Stimulated activated CD4-positive, alpha-beta T cell treated with anti-CD3 and anti-CD28 coated beads, Interleukin-4, amount 100 ng/mL, for 1 hour (primary cell): ENCODE results near the gene RILP.
A peak's percentile ranks its signal among the peaks of the same experiment; 100 is the strongest.

Experiments used
- DNase-seq: peaks from one replicate; pipeline ENCODE4 v3.0.0-alpha.2; 2020

RILP gene

DNA sequence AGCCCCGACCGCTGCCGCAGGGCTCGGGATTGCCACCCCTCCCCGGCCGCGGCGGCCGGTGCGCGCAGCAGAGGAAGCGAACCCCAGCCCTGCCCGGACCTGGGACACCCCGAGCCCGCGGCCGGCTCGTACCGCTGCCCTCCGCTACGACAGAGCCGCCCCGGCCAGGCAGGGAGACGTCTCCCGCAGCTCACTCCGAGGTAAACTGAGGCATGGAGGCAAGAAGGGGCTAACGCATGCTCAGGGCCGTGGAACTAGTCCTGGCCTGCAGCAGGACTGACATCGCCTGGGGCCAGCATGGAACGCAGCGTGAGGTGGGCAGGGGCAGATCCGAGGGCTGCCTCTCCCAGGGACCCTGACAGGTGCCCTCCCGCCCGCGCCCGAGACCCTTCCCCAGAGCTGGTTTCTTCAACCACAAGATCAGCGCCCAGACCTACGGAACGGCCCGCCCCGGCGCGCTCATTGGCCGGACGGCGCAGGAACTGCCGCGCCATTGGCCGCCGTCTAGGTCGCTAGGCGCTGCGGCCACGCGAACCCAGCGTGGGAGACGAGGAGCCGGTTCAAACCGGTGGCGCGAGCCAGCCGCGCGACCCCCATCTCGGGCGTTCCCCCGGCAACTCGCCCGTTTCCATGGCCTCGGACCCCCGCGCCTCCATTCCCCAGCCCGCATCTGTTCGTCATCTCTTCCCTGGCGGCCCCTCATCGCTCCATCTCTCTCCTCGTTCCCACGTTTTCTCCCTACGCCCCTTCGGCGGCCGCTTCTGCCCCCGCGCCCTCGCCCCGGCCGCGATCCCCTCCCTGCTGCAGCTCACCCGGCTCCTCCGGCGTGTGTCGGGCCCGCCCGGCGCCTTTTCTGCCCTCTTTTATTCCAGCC, 21.4 kb downstream of the RILP start, which contains the start of gene SLC43A2:
Gene SLC43A2 (minus strand): TSS at position 853 of the 874 bp plus-strand sequence. CDS start 960 bp downstream, outside the sequence.
- peak; percentile 79 for DNase-seq

DNA sequence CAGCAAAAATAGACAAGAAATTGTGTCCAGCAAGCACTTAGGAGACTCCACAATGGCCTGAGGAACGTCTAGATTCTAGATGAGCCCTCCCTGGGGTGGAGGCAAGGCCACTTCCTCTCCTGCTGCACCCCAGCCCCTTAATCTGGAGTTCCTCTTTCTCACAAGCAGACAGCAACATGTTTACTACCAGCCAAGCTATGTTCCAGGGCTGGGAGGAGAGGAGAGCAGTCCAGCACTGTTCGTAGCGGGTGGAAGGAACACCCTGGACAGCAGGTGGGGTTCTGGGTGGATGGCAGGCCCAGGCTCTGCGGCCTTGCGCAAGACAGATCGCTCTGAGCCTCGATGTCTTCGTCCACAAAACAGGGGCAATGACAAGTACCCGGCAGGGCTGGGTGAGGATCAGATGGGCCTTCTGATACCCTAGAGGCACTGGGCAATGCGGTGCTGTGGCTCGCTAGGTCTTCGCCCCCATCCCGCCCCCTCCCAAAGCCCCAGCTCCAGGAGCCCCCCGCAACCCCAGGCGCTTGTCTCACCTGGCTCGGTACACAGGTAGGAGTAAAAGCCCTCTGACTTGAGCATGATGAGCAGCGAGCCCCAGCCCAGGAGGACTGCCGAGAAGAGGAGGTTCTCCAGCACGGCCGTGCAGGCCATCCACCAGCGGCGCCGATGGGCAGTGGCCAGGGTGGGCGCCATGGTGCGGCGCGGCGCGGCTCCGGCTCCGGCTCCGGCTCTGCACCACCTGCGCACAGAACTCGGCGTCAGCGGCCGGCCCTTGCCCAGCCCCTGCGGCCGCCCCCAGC, 22.3 kb downstream of the RILP start:
- no peak for DNase-seq

DNA sequence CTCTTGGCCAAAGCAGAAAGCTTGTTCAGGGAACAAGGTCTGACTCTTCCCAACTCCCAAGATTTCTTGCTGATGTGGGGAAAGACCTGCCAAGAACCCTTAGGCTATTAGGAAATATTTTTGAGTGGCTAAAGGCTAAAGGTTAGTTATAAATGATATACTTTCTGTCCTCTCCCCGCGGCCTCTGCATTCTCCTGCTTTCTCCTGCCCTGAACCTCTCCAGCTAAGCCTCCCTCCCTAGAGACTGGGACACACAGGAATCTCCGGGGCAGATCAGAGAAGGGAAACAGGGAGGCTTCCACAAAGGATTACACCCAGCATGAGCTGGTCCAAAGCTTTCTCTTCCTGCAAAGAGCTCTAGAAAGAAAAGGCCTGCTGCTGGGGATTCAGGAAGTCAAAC, 23.3 kb downstream of the RILP start:
- no peak for DNase-seq

DNA sequence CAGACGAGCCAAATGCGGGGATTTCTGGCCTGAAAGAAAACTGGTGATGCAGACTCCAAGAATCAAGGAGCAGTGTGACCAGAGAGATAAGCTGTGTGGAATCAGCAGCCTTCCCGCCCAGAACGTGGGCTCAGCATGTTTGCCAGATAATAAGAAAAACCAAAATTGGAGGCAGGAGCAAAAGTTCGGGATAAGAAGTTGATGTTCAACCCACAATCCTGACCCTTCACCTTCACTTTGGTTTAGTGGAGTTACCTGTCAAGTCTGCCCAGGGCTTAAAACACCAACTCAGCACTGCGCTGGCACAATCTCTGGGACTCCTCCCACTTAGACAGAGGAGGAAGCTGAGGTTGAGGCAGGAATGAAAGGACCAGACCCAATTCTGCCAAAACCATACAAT, 24.1 kb downstream of the RILP start:
- DNase-seq: no peak

DNA sequence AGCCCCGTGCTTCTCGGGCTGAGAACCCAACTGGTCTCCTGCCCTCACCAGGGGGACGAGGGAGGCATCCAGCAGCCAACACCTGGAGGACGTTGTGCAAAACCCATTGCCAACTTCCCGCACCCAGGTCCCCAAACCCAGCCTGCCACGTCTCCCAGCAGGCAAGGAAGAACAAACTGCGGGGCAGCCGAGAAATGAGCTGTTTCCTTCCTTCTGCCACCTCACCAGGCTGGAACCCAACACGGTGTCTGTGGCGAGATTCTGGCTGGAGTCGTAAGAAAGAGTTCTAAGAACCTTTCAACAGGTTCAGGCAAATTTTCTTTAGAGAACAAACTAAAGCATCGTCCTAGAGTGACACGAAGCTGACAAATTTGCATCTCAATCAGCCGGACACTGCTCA, 24.6 kb downstream of the RILP start:
- no peak for DNase-seq

DNA sequence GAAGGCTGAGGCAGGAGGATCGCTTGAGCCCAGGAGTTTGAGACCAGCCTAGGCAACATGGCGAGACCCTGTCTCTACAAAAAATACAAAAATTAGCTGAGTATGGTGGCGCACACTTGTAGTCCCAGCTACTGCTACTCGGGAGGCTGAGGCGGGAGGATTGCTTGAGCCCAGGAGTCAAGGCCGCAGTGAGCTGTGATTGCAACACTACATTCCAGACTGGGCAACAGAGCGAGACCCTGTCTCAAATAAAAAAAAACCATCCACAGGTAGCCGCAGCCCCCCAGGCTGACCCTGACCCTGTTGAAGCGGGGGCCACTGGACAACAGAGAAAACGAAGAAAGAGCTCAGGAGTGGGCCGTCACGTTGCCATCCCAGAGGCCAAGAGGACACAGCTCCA, 25.0 kb downstream of the RILP start:
- DNase-seq: no peak

DNA sequence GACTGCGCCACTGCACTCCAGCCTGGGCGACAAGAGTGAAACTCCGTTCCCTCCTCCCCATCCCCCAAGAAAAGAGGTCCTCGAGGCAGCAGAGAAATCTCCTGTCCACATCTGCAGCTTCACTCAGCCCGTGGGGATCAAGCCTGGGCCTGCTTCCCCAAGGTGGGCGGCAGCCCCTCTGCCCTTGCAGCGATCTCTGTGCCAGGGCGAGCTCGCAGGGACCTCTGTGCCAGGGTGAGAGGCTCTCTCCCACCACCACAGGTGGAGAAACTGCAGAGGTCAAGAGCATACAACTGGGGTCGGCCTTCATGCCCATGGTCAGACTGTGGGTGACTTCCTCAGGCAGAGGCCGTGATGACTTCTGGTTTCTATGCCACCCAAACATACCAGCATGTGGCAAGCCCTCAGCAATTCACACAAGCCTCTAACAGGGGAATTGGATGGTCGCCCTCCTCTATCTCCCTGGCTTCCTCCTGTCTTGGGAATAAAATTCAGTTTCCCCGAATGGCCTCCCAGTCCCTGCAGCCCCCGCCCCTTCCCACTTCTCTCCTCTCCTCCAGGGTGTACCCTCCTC, 26.5 kb downstream of the RILP start:
- no peak for DNase-seq

DNA sequence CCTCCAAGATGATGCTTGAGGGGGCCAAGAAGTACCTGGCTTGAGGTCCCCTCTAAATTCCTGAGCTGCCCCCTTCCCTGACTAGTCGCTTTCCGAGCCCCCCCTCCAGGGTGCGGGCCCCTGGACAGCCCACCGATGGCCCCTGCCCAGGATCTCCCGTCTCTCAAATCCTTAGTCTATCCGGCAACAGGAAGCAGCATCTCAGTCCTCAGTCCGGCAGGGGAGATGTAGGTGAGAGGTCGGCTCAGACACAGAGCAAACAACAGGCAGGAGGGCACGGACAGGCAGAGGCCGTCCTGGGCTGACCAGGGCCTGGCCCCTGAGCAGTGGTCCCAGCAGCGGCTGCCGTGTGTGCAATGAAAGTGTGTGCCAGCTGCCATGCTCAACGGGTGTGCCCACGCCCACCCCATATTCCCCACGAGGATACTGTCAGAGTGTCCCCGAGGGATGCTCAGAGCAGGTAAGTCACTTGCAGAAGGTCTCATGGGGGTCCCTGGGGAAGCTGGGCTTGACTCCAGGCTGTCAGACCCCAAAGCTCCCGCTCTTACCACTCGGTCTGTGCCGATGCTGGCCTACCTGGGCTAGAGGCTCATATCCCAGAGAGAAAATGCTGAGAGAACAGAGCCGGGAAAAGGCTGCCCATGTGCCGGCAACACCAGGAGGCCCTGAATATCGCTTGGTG, 28.3 kb downstream of the RILP start:
- no peak for DNase-seq

DNA sequence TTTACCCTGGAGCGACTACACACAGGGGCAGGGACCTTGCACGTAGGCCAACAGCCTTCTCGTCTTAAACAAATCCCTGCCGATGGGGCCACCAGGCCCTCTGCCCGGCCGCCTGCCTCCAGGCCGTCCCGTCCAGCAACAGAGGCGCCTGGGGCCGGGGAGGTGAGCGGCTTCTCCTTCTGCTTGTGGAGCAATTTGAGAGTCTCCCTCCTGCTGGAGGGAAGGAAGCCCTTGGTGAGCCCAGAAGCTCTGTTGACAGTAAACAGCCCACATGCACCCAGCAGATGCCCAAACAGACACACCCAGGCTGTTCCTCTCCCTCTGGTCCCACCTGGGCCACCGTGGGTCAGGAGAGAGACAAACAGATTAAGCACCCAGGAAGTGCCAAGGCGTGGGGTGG, 29.2 kb downstream of the RILP start:
- DNase-seq: no peak

DNA sequence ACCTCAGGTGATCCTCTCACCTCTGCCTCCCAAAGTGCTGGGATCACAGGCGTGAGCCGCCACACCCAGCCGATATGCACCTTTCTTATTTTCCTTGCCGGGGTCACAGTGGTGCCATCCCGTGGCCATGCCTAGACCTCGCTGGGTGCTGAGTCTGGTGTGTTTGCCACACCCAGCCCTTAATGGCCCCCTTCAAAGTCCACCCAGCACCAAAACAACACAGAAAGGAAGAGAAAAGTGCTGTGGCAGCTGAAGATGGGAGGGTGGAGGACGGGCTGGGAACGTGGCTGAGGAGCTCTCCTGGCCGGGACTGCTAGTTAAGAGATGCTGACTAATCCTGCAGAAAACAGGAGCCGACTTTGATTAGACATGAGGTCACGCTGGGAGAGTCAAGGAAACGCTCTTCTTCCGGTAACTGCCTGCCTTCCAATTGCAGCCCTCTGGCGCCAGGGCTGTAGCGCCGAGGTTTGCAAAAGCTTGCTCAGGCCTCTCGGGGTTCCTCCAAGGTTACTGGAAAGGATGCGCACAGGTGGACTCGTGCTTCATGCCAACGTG, 32.0 kb downstream of the RILP start:
- DNase-seq: no peak

DNA sequence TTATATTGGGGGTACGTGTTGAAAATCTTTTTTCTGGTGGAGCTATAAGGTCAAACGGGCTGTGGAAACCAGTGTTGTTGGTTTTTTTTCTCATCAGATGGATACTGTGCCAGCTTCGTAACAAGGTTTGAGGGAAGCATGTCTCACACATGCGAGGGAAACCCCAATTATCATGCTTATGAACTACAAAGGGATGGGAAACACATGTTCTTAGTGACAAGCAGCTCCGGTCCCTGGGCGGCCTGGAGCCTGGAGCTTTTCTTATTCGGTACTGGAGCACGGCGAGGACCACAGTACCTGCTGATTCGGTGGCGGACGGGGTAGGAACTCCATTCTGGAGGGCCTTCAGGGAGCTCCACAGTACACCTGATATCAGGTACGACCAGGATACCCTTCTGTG, 33.6 kb downstream of the RILP start:
- DNase-seq: no peak

DNA sequence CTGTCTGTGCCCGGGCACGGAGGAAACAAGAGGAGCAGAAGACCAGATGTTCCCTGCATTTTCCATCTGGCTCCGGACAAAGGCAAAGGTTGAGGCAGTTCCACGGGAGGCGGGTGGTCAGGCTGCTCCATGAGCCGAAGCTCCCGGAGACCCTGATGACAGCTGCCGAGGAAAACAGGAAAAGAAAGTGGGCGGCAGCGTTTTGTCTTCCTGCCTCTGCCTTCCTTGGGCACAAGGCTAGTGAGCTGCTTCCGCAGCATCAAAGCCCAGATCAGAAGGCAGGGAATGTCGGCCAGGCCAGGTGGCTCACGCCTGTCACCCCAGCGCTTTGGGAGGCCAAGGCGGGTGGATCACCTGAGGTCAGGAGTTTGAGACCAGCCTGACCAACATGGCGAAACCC, 37.3 kb downstream of the RILP start:
- DNase-seq: no peak

DNA sequence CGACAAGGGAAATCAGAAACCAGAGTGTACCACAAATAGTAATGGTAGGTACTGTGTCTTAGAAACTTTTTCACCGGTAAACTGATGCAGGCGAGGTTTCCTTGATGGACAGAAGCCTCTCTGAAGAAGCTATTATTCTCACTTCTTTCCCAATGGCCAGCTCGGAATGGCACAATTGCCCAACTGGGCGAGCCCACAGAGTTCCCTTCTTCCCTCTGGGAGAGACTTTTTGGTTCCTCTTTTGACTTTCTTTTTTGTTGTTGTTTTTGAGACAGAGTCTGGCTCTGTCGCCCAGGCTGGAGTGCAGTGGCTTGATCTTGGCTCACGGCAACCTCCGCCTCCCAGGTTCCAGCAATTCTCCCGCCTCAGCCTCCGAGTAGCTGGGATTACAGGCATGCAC, 38.0 kb downstream of the RILP start:
- DNase-seq: no peak

DNA sequence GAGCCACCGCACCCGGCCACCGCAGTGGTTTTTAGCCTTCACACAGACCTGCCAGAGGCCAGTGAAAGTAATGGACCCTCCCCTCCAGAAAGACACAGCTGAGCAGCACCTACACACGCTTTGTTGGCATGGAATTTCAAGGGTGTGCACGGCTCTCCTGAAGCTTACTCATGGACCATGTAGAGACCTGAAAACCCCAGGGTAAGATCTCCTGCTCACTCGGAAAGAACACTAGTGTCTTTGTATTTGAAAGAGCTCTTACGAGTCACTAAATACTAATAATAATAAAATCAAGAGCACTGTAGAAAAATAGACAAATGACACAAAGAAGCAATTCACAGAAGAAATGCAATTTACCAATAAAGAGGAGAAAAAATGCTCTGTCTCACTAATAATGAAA, 41.0 kb downstream of the RILP start:
- DNase-seq: no peak

DNA sequence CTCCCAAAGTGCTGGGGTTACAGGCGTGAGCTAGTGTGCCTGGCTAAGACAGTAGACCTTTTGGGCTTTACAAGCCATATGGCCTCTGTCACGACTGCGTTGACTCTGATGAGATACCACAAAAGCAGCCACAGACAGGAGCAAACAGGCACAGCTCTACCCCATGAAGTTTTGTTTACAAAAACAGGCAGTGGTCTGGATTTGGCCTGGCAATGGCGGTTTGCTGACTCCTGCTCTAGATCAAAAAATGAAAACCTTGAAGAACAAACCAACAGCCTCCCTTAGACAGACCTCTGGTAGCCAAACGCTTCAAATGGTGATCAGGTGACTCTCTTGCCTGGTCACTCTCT, 41.7 kb downstream of the RILP start:
- no peak for DNase-seq

DNA sequence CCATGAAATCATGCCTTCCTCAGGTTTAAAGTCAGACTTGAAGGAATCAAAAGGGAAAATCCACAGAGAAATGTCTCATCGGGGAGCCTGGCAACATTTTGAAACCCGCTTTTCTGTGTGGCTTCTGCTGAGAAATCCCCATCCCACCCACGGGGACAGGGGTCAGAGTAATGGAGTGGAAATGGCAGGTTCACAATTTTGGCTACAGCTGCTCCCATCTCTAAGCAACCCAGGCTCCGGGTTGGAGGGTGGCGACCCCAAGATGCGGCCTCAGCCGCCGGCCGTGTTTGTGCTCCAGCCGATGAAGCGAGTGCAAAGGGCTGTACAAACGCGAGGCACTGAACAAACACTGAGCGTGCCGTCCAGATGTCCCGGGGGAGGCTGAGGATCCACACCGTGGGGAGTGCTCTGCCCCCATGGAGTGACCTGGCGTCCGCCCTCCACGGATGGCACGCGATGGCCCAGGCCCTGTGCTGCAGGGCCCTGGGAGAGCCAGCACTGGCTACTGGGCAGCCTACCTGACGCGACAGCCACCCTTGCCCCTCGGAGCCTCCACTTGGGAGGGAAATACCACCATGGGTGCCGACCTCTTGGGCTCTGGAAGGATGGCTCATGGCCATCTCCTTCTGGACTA, 43.2 kb downstream of the RILP start:
- peak; percentile 28 for DNase-seq

DNA sequence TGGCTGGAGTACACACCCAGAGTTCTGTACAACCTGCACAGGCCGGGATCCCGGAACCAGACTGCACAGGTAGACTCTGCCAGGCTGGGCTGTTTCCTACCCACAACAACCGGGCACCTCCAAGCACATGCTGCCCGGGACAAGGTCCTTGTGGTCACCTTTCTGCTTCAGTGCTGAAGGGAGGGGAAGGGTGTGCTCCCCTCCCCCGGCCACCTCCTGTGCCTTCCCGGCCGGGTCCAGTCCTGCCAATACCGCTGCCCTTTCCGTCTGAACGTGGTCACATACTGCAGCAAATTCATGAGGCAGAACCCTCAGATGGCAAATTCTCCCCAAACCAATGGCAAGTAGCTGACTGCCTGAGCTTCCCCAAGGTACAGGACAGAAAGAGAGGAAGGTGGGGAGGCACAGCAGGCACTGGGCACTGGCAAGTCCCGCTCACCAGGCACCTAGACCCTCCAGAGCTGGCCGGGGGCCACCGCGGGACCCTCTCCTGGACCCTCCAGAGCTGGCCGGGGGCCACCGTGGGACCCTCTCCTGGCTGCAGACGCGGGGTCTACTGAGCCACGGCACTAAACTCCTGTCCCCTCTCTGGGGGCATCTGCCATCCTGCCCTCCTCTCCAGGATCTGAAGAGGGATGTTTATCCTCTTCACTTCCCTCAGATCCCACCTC, 43.9 kb downstream of the RILP start:
- no peak for DNase-seq

DNA sequence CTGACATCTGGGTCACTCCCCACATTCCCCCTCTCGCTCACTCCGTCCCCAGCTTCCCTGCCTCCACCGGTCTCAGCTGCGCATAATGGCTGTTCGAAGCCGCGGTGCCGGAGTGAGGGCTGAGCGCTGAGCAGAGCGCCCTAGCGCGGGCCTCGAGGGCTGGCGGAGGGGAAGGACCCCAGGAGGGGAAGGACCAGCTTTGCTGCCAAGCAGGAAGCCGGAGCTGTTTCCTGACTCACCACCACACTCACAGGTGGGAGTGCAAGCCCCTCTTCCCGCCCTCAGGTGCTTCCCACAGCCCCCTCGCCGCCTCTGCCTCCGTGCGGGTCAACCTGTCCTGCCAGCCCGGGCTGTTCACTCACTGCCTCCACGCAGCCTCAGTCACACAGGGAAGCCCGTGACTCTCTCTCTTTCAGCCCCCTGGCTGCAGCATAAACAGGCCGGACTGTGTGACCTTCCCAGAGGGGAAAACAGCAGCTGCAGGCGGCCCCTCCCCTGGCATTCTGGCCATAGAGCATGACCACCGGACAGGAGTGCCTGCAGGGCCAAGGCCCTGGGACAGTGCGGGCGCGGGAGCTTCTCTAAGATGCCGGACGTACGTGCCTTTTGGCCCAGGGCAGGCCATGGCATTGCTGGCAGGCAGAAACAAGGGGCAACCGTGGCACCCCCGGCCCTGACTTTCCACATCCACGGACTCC, 44.7 kb downstream of the RILP start:
- no peak for DNase-seq

DNA sequence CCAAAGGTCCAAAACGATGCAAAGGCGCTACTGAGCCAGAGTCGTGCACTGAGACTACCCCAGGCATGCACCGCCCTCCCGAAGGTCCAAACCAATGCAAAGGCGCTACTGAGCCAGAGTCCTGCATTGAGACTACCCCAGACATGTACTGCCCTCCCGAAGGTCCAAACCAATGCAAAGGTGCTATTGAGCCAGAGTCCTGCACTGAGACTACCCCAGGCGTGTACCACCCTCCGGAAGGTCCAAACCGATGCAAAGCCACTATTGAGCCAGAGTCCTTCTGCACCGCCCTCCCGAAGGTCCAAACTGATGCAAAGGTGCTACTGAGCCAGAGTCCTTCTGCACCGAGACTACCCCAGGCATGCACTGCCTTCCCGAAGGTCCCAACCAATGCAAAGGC, 48.1 kb downstream of the RILP start:
- no peak for DNase-seq

DNA sequence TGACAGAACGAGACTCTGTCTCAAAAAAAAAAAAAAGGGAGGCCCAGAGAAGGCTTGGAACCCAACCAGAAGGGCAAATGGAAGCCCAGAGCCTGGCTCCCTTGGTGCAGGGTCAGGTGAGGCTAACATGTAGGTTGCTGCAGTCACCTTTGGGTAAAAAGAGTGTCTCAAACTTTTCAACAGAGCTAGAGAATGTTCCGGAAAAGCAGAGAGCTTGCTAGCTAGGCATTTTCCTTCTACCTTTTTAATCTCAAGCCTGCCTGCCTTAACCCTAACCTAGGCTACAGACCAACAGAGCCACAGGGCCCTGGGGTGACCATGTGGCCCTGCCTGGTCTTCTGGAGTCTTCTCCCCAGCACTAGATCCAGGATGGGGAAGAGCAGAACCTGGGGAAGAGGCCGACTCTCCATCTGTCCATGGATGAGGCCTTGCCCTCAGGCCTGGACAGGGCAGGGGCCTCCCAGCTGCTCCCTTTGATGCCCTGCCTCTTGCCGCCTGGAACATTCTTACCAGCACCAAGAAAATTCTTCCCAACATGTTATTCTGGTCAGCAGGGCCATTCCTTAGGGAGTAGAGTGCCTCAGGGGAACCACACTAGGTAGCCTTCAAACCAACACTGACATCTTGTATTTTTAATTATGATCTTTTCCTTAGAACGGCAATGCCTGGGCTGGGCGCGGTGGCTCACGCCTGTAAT, 51.1 kb downstream of the RILP start:
- DNase-seq: no peak
